Activated CD4-positive, CD25-positive, alpha-beta regulatory T cell treated with anti-CD3 and anti-CD28 coated beads, Interleukin-2, amount 50 U/mL, for 16 hours (primary cell): ENCODE data around the gene NFAT5.
"Not testable (repeated sequence)": the region's sequence is repeated elsewhere in the genome, so short reads cannot be mapped to it uniquely, and the experiment has no call there.

ENCODE experiments used
- DNase-seq: peaks from one replicate; pipeline ENCODE4 v3.0.0-alpha.2; 2020; ENCODE audit warnings: low read depth, low spot score

NFAT5 gene

GRCh38 chr16:69636563-69637146 is 70.9 kb downstream of the NFAT5 start:
- not testable (repeated sequence) for DNase-seq

GRCh38 chr16:69637206-69637865 is 71.6 kb downstream of the NFAT5 start:
- not testable (repeated sequence) for DNase-seq

- not testable (repeated sequence) for DNase-seq
These were observed 78.2 kb downstream of the NFAT5 start for GRCh38 chr16:69643997-69644396.

GRCh38 chr16:69644790-69645189 is 79.0 kb downstream of the NFAT5 start:
- DNase-seq: no peak

GRCh38 chr16:69647020-69647419 is 81.3 kb downstream of the NFAT5 start:
- DNase-seq: no peak

- DNase-seq: no peak
These were observed 85.5 kb downstream of the NFAT5 start for GRCh38 chr16:69651217-69651616.

- DNase-seq: no peak
These were observed 88.6 kb downstream of the NFAT5 start for GRCh38 chr16:69654280-69654931.

GRCh38 chr16:69660166-69660565 is 94.4 kb downstream of the NFAT5 start:
- DNase-seq: no peak

- DNase-seq: no peak
These were observed 97.1 kb downstream of the NFAT5 start for GRCh38 chr16:69662901-69663300.

- no peak for DNase-seq
These were observed 98.1 kb downstream of the NFAT5 start for GRCh38 chr16:69663846-69664245.

- DNase-seq: no peak
These were observed 103.8 kb downstream of the NFAT5 start for GRCh38 chr16:69669577-69669976.

GRCh38 chr16:69672315-69672997 is 106.7 kb downstream of the NFAT5 start:
- no peak for DNase-seq

- no peak for DNase-seq
These were observed 107.4 kb downstream of the NFAT5 start for GRCh38 chr16:69672998-69673713.

GRCh38 chr16:69680358-69680757 is 114.6 kb downstream of the NFAT5 start:
- DNase-seq: no peak

GRCh38 chr16:69688589-69688988 is 122.8 kb downstream of the NFAT5 start:
- DNase-seq: no peak

GRCh38 chr16:69691980-69692911 is 126.5 kb downstream of the NFAT5 start:
- no peak for DNase-seq

GRCh38 chr16:69693916-69694315 is 128.2 kb downstream of the NFAT5 start:
- DNase-seq: no peak

- no peak for DNase-seq
These were observed 132.6 kb downstream of the NFAT5 start for GRCh38 chr16:69698404-69698803.

GRCh38 chr16:69699915-69700314 is 134.1 kb downstream of the NFAT5 start:
- no peak for DNase-seq

- DNase-seq: no peak
These were observed 135.7 kb downstream of the NFAT5 start for GRCh38 chr16:69701452-69701851.

- no peak for DNase-seq
These were observed 136.1 kb downstream of the NFAT5 start for GRCh38 chr16:69701866-69702265.
